Upper lobe of left lung (tissue), 4 donors: ENCODE measurements around the gene PRKAR2B.

ENCODE experiments used
- CTCF ChIP-seq, 6 experiments: fragments of 450-650 bp in 4 of 6; fragments of 200-600 bp in 2 of 6; sonication (generic) in 2 of 6; IDR thresholded peaks; one replicate each; pipeline ENCODE4 v1.5.1; 2016 to 2019; ENCODE audit warnings: antibody characterized with exemption in 6 of 6
- POLR2A ChIP-seq, 4 donors: fragments of 450-650 bp; IDR thresholded peaks; one replicate each; pipeline ENCODE4 v1.5.1; 2016 to 2017; ENCODE audit warnings: antibody characterized with exemption in 4 of 4, mild to moderate bottlenecking in 2 of 4
- POLR2AphosphoS5 ChIP-seq, 2 donors: sonication (generic); formaldehyde crosslinking; IDR thresholded peaks; one replicate each; pipeline ENCODE4 v1.5.1; 2017; ENCODE audit warnings: antibody characterized with exemption in 2 of 2

- no peak for TF ChIP-seq CTCF (IDR thresholded peaks at IDR 0.05)
- no peak for TF ChIP-seq POLR2A (IDR thresholded peaks at IDR 0.05)
- no peak for TF ChIP-seq POLR2AphosphoS5 (IDR thresholded peaks at IDR 0.05)
Observed at GRCh38 chr7:107059468-107059867, 15.0 kb downstream of the PRKAR2B start.
